HEK293T (cell line): ENCODE data around the gene EXOSC6.
"Not testable (repeated sequence)": the region's sequence is repeated elsewhere in the genome, so short reads cannot be mapped to it uniquely, and the experiment has no call there.

Source experiments
- CTCF ChIA-PET: fragments of 350-600 bp; formaldehyde crosslinking; extraction: SDS; loops from one replicate; lab custom pipeline; 2021; ENCODE audit warnings: antibody characterized with exemption, inconsistent platforms; lab: Yijun Ruan, JAX
- POLR2A ChIA-PET: fragments of 350-600 bp; formaldehyde crosslinking; extraction: SDS; loops from one replicate; lab custom pipeline; 2020; ENCODE audit warnings: antibody characterized with exemption, inconsistent platforms; lab: Yijun Ruan, JAX
- DNase-seq: peaks from one replicate; pipeline ENCODE4 v3.0.0; 2012; ENCODE audit warnings: mixed read lengths; ENCODE audit errors: extremely low spot score

The EXOSC6 gene

GRCh38 chr16:70204010-70204409 is 47.7 kb downstream of the EXOSC6 start:
- DNase-seq, CTCF ChIA-PET, POLR2A ChIA-PET: not testable (repeated sequence)

GRCh38 chr16:70203508-70203907 is 48.2 kb downstream of the EXOSC6 start:
- CTCF ChIA-PET, DNase-seq, POLR2A ChIA-PET: not testable (repeated sequence)

GRCh38 chr16:70200063-70200462 is 51.7 kb downstream of the EXOSC6 start:
- CTCF ChIA-PET, POLR2A ChIA-PET, DNase-seq: not testable (repeated sequence)

GRCh38 chr16:70199170-70199569 is 52.6 kb downstream of the EXOSC6 start:
- POLR2A ChIA-PET, result not testable (repeated sequence)

GRCh38 chr16:70198666-70199065 is 53.1 kb downstream of the EXOSC6 start:
- CTCF ChIA-PET, POLR2A ChIA-PET, DNase-seq: not testable (repeated sequence)

More at GRCh38 chr16:70199170-70199569, 52.6 kb downstream of the EXOSC6 start:
- DNase-seq, CTCF ChIA-PET: not testable (repeated sequence)

- POLR2A ChIA-PET, DNase-seq, CTCF ChIA-PET: not testable (repeated sequence)
These were observed 53.5 kb downstream of the EXOSC6 start for GRCh38 chr16:70198230-70198629.

- POLR2A ChIA-PET, CTCF ChIA-PET, DNase-seq: not testable (repeated sequence)
These were observed 54.1 kb downstream of the EXOSC6 start for GRCh38 chr16:70197611-70198010.
